Heart right ventricle (tissue), 16 donors: Measurements from ENCODE around the gene FAM236A. TPM values are rescaled to one million over a fixed set of nuclear protein-coding genes. Genes with fewer than 3 reads are reported as not detected.
"Not testable (repeated sequence)": the region's sequence is repeated elsewhere in the genome, so short reads cannot be mapped to it uniquely, and the experiment has no call there.

Experiments used
- ATAC-seq, 8 donors: fragments of 200-7000 bp; cut with Tn5 transposase; one replicate each; pipeline ENCODE4 v1.9.1; 2020; ENCODE audit warnings: mild to moderate bottlenecking in 8 of 8, moderate library complexity in 8 of 8, moderate number of reproducible peaks in 1 of 8
- DNase-seq, 2 donors: peaks; one replicate each; pipeline ENCODE4 v3.0.0-alpha.2; 2020
- H3K27ac ChIP-seq, 10 donors: fragments of 200-600 bp; sonication (generic) in 2 of 10; one replicate each; pipeline versions ENCODE4 v1.5.0 to v1.8.0; 2020 to 2022; ENCODE audit warnings: mild to moderate bottlenecking in 3 of 10
- H3K27me3 ChIP-seq, 7 donors: fragments of 200-600 bp; one replicate each; pipeline ENCODE4 v1.8.0; 2021 to 2022; ENCODE audit warnings: mild to moderate bottlenecking in 2 of 7
- H3K36me3 ChIP-seq, 9 donors: fragments of 200-600 bp; sonication (generic) in 1 of 9; one replicate each; pipeline versions ENCODE4 v1.5.0 to v1.8.0; 2020 to 2022; ENCODE audit warnings: mild to moderate bottlenecking in 2 of 9
- H3K4me1 ChIP-seq, 9 donors: fragments of 200-600 bp; sonication (generic) in 1 of 9; one replicate each; pipeline versions ENCODE4 v1.5.0 to v1.8.0; 2020 to 2022; ENCODE audit warnings: mild to moderate bottlenecking in 4 of 9
- H3K4me3 ChIP-seq, 10 donors: fragments of 200-600 bp; sonication (generic) in 2 of 10; one replicate each; pipeline versions ENCODE4 v1.5.0 to v1.8.0; 2020 to 2022; ENCODE audit warnings: mild to moderate bottlenecking in 7 of 10, moderate library complexity in 2 of 10
- H3K9me3 ChIP-seq, 11 donors: fragments of 200-600 bp in 10 of 11; sonication (generic) in 2 of 11; one replicate each; pipeline versions ENCODE4 v1.5.0 to v1.8.0; 2013 to 2022; ENCODE audit warnings: mild to moderate bottlenecking in 2 of 11, control low read depth in 1 of 11, moderate library complexity in 1 of 11
- WGBS, 2 donors: extraction: QIAGEN DNeasy Blood & Tissue Kit; methylation state at CpG; one replicate each; pipeline ENCODE4 v1.1.7; 2013; ENCODE audit warnings: inconsistent platforms in 1 of 2; 5-methylcytosine and 5-hydroxymethylcytosine counted together
- intact Hi-C, 10 donors: fragments of 100-400 bp; cut with DNase I; formaldehyde crosslinking; loops; one replicate each; pipeline versions ENCODE4 v1.11.1 to v1.14.2; 2022
- long read RNA-seq, 3 donors: library from polyadenylated mRNA; unstranded; transcript quantifications; one replicate each; pipeline ENCODE4 v2.0.0, GENCODE V29; 2020 to 2021
- polyA plus RNA-seq, 2 donors: library from polyadenylated mRNA; stranded (reverse); fragments of 200-250 nt; gene quantifications; one replicate each; pipeline ENCODE4 v1.2.3, GENCODE V29; 2013
- total RNA-seq, 10 donors: library from RNA; stranded (reverse); fragmentation: NEBNext Ultra II Directional in 3 of 10; extraction: Animal tissue kit (Norgen Biotek cat#: 25700) in 3 of 10; gene quantifications; one replicate each; pipeline versions ENCODE4 v1.2.1 to v1.2.4, GENCODE V29; 2021 to 2023
- donor health status: Arrhythmogenic right ventricular cardiomyopathy.
- donor health status: ischemic (EF 13 %, LVEDD 7.1; RV severe dilation, severe dysfunction).
- donor health status: healthy with polysubstance abuse.
- donor health status: DM: no; HTN: yes; CAD: no.
- donor health status: DM: no; HTN: no; CAD: no.
- donor health status: ischemic (EF 25% LVEDD 6.9; RV normal size, moderate dysfunction).
- donor health status: ischemic (EF 25% LVEDD 5.7; RV mildly dilated, moderate dysfunction).
- donor health status: healthy.
- donor health status: DM: yes; HTN: yes; CAD: no.
- donor health status: Ischemic cardiomyopathy.
- donor health status: ischemic (EF 35%, LVEDD 5.7; RV mildly dilated, moderate dysfunction).
- donor health status: nonischemic (EF 11% LVEDD 7.7; RV severe dilation, severe dysfunction).
- donor health status: DM: yes; HTN: yes; CAD: no.
- donor health status: PGD.
- donor health status: ischemic (EF 29% LVEDD 5.4; RV normal size, mild dysfunction).
- donor health status: nonischemic (EF 23%, LVEDD 6.1; RV moderate dilation, normal function).

Gene FAM236A
- total RNA-seq (not detected), polyA plus RNA-seq (not detected)
- long read RNA-seq, donor 1, result 0 reads
- long read RNA-seq, donor 2, result 0 reads
- long read RNA-seq, donor 3, result 0 reads

- H3K27me3 ChIP-seq, intact Hi-C loops, H3K27ac ChIP-seq, H3K4me3 ChIP-seq, ATAC-seq, H3K9me3 ChIP-seq, H3K36me3 ChIP-seq, DNase-seq, H3K4me1 ChIP-seq: not testable (repeated sequence)
- WGBS, 2 donors, result no CpG with 5 or more reads among the region's 15 CpGs
These were observed at the start of gene FAM236A for GRCh38 chrX:72937906-72938305. FAM236A (plus strand) TSS chrX:72938206; CDS start chrX:72938263, 57 bp downstream.

DNA sequence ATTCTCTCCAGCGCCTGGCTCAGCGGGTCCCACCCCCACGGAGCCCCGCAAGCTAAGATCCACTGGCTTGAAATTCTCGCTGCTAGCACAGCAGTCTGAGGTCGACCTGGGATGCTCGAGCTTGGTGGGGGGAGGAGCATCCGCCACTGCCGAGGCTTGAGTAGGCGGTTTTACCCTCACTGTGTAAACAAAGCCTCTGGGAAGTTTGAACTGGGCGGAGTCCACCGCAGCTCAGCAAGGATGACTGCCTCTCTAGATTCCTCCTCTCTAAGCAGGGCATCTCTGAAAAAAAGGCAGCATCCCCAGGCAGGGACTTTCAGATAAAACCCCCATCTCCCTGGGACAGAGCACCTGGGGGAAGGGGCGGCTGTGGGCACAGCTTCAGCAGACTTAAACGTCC, 48.3 kb upstream of the FAM236A start:
- ATAC-seq, H3K4me1 ChIP-seq, H3K27me3 ChIP-seq, intact Hi-C loops, H3K9me3 ChIP-seq, H3K4me3 ChIP-seq, H3K27ac ChIP-seq, H3K36me3 ChIP-seq, DNase-seq: not testable (repeated sequence)
- WGBS, 2 donors, result no CpG with 5 or more reads among the region's 14 CpGs

- H3K36me3 ChIP-seq, H3K4me3 ChIP-seq, H3K27me3 ChIP-seq, DNase-seq, ATAC-seq, intact Hi-C loops, H3K9me3 ChIP-seq, H3K27ac ChIP-seq, H3K4me1 ChIP-seq: not testable (repeated sequence)
- WGBS, 2 donors, result no CpG with 5 or more reads among the region's 13 CpGs
These were observed 25.7 kb upstream of the FAM236A start, which contains the start of gene FAM236C for GRCh38 chrX:72912315-72912714. FAM236C (plus strand) TSS chrX:72912615; CDS start chrX:72912715, 100 bp downstream.

- H3K36me3 ChIP-seq, H3K9me3 ChIP-seq, intact Hi-C loops, DNase-seq, H3K4me3 ChIP-seq, H3K27me3 ChIP-seq, H3K4me1 ChIP-seq, ATAC-seq, H3K27ac ChIP-seq: not testable (repeated sequence)
- 89 to 91% methylated on average over 2 to 3 of the region's 5 CpGs for WGBS, 2 donors
These were observed 21.9 kb upstream of the FAM236A start for GRCh38 chrX:72916096-72916495.

- H3K4me3 ChIP-seq, ATAC-seq, H3K27ac ChIP-seq, H3K9me3 ChIP-seq, H3K36me3 ChIP-seq, H3K4me1 ChIP-seq, H3K27me3 ChIP-seq, DNase-seq, intact Hi-C loops: not testable (repeated sequence)
- WGBS, 2 donors, result no CpG with 5 or more reads among the region's 1 CpG
These were observed 5.7 kb upstream of the FAM236A start for GRCh38 chrX:72932283-72932682.

DNA sequence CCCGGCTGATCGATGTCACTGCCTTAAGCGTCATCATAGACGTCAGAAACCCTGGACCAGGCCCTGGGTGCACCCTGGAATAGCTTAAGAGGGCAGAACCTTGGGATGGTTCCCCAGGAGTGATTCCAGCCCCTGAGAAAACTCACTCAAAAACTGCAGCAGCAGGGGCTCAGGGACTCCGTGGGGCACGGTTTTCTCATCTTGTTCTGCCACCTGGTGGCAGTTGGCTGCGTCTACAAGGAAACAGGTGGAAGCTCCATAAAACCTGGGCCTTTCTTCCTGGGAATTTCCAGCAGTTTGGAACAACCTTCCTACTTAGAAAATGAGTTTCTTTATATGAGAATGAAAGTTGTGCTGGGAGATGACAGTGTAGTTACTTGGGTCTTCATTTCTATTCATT, 1.6 kb upstream of the FAM236A start:
- H3K4me3 ChIP-seq, H3K36me3 ChIP-seq, H3K9me3 ChIP-seq, H3K27me3 ChIP-seq, ATAC-seq, H3K4me1 ChIP-seq, H3K27ac ChIP-seq, DNase-seq, intact Hi-C loops: not testable (repeated sequence)
- no CpG with 5 or more reads among the region's 7 CpGs for WGBS, 2 donors

DNA sequence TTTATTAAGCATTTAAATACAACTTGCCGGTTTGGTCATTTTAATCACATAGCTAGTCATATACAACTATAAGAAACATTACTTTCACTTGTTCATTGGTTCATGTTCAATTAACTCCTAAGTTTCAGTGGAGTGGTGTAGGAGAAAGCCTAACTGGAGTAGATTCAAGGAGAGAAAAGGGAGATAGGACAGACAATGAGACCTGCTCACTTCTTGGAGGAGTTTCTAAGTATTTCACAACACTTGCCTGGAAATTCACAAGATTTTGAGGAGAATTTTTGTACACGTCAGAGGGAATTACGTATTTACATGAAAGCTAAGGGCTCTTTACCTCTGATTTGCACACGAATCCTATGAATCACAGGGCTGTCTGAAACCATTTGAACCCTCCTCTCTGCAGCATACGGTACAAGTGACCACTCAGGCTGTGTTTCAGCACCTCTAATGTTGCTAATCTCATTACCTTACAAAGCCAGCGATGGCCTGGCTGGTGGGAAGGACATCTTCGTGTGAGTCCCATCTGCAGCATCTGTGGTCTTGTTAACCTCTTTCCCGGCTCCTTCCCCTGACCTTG, 1.0 kb upstream of the FAM236A start:
- ATAC-seq, H3K36me3 ChIP-seq, H3K27me3 ChIP-seq, H3K9me3 ChIP-seq, H3K4me1 ChIP-seq, H3K4me3 ChIP-seq, DNase-seq, H3K27ac ChIP-seq, intact Hi-C loops: not testable (repeated sequence)
- no CpG with 5 or more reads among the region's 8 CpGs for WGBS, 2 donors

- DNase-seq, H3K27me3 ChIP-seq, H3K4me1 ChIP-seq, H3K9me3 ChIP-seq, H3K4me3 ChIP-seq, intact Hi-C loops, H3K27ac ChIP-seq, ATAC-seq, H3K36me3 ChIP-seq: not testable (repeated sequence)
- no CpG with 5 or more reads among the region's 6 CpGs for WGBS, 2 donors
These were observed 4.3 kb downstream of the FAM236A start for GRCh38 chrX:72942272-72942671.

DNA sequence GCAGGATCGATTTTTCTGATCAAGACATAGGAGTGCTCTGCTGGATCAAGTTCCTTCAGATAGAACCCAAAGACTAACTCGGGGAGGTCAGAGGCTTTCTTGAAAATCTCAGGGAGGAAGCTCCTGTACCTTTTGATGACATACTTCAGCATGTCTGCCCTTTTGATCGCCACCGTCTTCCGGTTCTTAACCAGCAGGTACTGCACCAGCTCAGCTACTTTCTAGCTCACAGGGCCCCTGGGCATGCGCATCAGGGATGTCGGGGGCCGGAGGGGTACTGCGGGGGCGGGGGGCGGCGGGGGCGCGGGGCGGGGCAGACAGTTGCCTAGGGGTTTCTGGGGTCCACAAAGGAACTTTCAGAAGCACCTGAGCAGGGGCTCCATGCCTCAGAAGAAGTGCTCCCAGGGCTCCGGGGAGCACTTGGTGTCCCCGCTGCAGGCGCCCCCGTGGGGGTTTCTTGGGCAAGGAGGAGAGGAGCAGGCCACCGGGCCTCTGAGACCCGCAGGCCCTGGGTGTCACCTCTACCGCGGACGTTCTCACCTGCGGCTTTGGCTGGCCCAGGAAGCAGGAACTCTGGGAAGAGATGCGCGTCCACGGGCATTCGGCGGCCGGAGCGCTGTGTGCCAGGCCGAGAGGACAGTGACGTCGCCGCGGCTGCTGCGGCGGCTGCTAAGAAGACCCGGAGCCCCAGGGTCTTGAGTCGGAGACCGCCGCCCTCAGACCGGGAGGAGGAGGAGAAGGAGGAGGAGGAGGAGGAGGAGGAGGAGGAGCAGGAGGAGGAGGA, 5.2 kb downstream of the FAM236A start:
- WGBS, 2 donors, result no CpG with 5 or more reads among the region's 44 CpGs
- ATAC-seq, result peak in 1 of 8 donors; percentile 15
- H3K36me3 ChIP-seq, result not testable (repeated sequence)

DNA sequence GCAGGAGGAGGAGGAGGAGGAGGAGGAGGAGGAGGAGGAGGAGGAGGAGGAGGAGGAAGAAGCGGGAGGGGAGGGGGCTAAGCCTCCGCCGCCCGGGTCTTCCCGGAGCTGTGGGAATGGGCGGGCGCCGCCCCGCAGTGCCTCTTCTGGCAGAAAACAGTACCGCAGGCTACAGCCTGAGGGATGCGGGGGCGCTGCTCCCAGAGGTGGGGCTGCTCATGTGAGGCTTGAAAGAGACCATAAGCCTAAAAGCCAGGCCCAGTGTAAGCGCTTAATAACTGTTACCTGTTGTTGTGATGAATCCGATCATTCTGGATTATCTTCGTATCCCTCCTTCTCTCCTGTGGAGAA, 5.8 kb downstream of the FAM236A start, which contains the start of gene DMRTC1:
Gene DMRTC1, minus strand, starts transcription at position 19 of the 351 bp plus-strand sequence. CDS start 68,143 bp downstream, outside the sequence.
- H3K4me3 ChIP-seq, DNase-seq, intact Hi-C loops, H3K27me3 ChIP-seq, H3K27ac ChIP-seq, H3K9me3 ChIP-seq, H3K36me3 ChIP-seq, H3K4me1 ChIP-seq: not testable (repeated sequence)
- ATAC-seq, result peak in 3 of 8 donors; percentile 41 to 75 (median 67)
- no CpG with 5 or more reads among the region's 15 CpGs for WGBS, 2 donors

More for the DNA sequence above, 5.2 kb downstream of the FAM236A start:
- H3K9me3 ChIP-seq, intact Hi-C loops, H3K27ac ChIP-seq, H3K27me3 ChIP-seq, H3K4me1 ChIP-seq, DNase-seq, H3K4me3 ChIP-seq: not testable (repeated sequence)

GRCh38 chrX:72959971-72960370, 22.0 kb downstream of the FAM236A start:
- H3K36me3 ChIP-seq, H3K4me1 ChIP-seq, H3K27ac ChIP-seq, ATAC-seq, H3K4me3 ChIP-seq, intact Hi-C loops, H3K27me3 ChIP-seq, H3K9me3 ChIP-seq, DNase-seq: not testable (repeated sequence)
- no CpG with 5 or more reads among the region's 9 CpGs for WGBS, 2 donors
